SU-DHL-6 (cell line): ENCODE measurements around the gene IDNK.

ENCODE experiments used
- EZH2phosphoT487 ChIP-seq: fragments of 200-600 bp; sonication (generic), shearing (Covaris generic); conservative IDR thresholded peaks from 2 replicates; pipeline ENCODE4 v1.6.1; 2018; ENCODE audit warnings: mild to moderate bottlenecking, antibody characterized with exemption, low read length, moderate library complexity, mixed read lengths
- TF ChIP-seq, protein P1 (sequence below): fragments of 200-600 bp; sonication (generic); IDR thresholded peaks from one replicate; pipeline ENCODE4 v1.5.1; 2017; ENCODE audit warnings: antibody characterized with exemption, mild to moderate bottlenecking, low read length, moderate library complexity; ENCODE audit not compliant: insufficient read depth, poor library complexity, severe bottlenecking

DNA sequence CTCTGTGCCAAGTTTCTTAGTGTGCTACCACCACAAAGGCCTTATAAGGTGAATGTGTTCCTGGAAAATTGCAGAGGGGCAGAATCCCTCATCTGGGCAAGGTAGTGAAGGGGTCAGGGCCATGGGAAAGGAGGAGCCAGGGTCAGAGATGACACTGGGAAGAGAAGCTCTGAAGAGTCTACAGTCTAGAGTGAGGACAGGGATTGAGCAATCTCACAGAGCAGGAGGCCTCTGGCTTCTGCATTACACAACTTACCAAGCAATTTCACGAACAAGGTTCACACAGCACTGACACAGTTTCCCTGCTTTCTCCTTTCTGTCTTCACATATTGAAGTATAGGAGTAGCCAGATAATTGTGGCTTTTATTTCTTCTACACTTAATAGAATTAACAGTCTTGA is 24.5 kb upstream of the IDNK start:
- TF ChIP-seq, protein P1, sequence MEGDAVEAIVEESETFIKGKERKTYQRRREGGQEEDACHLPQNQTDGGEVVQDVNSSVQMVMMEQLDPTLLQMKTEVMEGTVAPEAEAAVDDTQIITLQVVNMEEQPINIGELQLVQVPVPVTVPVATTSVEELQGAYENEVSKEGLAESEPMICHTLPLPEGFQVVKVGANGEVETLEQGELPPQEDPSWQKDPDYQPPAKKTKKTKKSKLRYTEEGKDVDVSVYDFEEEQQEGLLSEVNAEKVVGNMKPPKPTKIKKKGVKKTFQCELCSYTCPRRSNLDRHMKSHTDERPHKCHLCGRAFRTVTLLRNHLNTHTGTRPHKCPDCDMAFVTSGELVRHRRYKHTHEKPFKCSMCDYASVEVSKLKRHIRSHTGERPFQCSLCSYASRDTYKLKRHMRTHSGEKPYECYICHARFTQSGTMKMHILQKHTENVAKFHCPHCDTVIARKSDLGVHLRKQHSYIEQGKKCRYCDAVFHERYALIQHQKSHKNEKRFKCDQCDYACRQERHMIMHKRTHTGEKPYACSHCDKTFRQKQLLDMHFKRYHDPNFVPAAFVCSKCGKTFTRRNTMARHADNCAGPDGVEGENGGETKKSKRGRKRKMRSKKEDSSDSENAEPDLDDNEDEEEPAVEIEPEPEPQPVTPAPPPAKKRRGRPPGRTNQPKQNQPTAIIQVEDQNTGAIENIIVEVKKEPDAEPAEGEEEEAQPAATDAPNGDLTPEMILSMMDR, result no peak
- no peak for TF ChIP-seq EZH2phosphoT487
